PFSK-1 (cell line): Measurements from ENCODE around the gene NEU1.

Experiments
- POLR2AphosphoS5 ChIP-seq: IDR thresholded peaks from 2 replicates; pipeline ENCODE4 v1.6.1; 2012; ENCODE audit warnings: low read depth, mild to moderate bottlenecking, control low read depth, low read length, moderate library complexity
- TAF1 ChIP-seq: IDR thresholded peaks from 2 replicates; pipeline ENCODE4 v1.6.1; 2012; ENCODE audit warnings: low read length, control low read depth, borderline replicate concordance; ENCODE audit not compliant: insufficient read depth

GRCh38 chr6:31869343-31869742 is 6.7 kb upstream of the NEU1 start:
- TF ChIP-seq TAF1 (no peak), POLR2AphosphoS5 (no peak)
